PC-9 (cell line): ENCODE results near the gene SLC37A3.

Source experiments
- CTCF ChIP-seq: fragments of 200-600 bp; sonication (generic); conservative IDR thresholded peaks from 2 replicates; pipeline ENCODE4 v1.6.1; 2017; ENCODE audit warnings: mixed run types, antibody characterized with exemption, mild to moderate bottlenecking, moderate library complexity
- EZH2 ChIP-seq: fragments of 200-600 bp; sonication (generic); IDR thresholded peaks from 2 replicates; pipeline ENCODE4 v1.8.0; 2017; ENCODE audit warnings: antibody characterized with exemption, low read depth

GRCh38 chr7:140325600-140325999, 72.7 kb downstream of the SLC37A3 start:
- no peak for TF ChIP-seq EZH2
- TF ChIP-seq CTCF, result no peak
